Measurements from ENCODE around the gene ZNF100. TPM values are rescaled to one million over a fixed set of nuclear protein-coding genes. Genes with fewer than 3 reads are reported as not detected.
"Not testable (repeated sequence)": the region's sequence is repeated elsewhere in the genome, so short reads cannot be mapped to it uniquely, and the experiment has no call there.

The ZNF100 gene
- 10 to 100 TPM; 17.8 to 21.3 (median 17.9) TPM for polyA plus RNA-seq (ENCODE audit: insufficient read length in 3 of 3)

DNA sequence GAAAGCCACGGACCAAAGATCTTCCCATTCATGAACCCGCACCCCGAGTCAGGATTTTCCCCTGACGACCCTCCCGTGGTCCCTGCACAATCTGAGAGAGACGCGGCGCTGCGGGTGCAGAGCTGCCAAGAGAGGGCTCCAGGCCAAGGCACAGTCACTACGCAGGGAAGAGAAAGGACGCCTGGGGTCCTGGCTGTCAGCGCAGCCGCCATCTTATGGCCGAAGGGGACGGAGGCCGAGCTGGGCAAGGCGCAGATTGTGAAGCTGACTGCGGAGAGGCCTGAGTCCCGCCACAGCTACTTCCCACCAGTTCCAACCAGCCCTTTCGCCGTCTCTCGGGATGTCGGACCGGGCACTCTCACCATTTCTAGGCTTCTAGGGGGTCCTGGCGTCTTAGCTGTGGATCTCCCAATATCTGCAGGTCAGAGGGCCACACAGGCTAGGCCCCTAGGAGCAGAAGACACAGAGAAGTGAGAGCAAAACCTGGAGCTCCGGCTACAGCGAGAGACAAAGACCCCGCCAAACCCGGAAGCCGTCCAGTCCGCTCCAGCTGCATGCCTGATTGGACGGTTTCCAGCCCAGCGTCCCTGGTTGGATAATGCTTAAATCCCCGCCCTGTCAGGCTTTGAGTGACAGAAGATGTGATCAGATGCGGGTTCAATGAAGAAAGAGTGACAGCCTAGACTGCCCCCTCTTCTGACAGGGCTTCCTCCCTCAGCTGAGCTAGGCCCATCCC, at the start of gene ZNF100:
ZNF100 (minus strand) TSS at position 515 of the 736 bp plus-strand sequence; CDS start at position 365, 150 bp downstream.
- DNase-seq (ENCODE audit: low read depth in 3 of 3, low spot score in 2 of 3) = peak; percentile 89 to 93 (median 92)

DNA sequence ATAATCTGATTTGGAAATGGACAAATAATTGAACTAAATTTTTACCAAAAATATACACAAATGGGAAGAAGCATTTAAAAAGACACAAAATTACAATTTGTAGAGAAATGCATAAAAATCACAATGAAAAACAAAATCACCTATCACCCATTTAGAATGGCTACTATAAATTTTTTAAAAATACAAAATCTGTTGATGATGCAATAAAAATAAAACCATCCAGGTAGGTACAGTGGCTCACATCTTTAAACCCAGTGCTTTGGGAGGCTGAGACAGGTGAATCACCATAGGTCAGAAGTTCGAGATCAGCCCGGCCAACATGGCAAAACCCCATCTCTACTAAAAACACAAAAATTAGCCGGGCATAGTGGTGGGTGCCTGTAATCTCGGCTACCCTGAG, 45.1 kb upstream of the ZNF100 start:
- DNase-seq (ENCODE audit: low read depth in 3 of 3, low spot score in 2 of 3) = no peak

DNA sequence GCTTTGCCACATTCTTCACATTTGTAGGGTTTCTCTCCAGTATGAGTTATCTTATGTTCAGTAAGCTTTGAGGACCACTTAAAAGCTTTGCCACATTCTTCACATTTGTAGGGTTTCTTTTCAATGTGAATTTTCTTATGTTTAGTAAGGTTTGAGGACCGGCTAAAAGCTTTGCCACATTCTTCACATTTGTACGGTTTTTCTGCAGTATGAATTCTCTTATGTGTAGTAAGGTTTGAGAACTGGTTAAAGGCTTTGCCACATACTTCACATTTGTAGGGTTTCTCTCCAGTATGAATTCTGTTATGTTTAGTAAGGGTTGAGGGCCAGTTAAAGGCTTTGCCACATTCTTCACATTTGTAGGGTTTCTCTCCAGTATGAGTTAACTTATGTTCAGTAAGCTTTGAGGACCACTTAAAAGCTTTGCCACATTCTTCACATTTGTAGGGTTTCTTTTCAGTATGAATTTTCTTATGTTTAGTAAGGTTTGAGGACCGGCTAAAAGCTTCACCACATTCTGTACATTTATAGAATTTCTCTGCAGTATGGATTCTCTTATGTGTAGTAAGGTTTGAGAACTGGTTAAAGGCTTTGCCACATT, 41.1 kb upstream of the ZNF100 start:
- DNase-seq (ENCODE audit: low read depth in 3 of 3, low spot score in 2 of 3) = not testable (repeated sequence)

DNA sequence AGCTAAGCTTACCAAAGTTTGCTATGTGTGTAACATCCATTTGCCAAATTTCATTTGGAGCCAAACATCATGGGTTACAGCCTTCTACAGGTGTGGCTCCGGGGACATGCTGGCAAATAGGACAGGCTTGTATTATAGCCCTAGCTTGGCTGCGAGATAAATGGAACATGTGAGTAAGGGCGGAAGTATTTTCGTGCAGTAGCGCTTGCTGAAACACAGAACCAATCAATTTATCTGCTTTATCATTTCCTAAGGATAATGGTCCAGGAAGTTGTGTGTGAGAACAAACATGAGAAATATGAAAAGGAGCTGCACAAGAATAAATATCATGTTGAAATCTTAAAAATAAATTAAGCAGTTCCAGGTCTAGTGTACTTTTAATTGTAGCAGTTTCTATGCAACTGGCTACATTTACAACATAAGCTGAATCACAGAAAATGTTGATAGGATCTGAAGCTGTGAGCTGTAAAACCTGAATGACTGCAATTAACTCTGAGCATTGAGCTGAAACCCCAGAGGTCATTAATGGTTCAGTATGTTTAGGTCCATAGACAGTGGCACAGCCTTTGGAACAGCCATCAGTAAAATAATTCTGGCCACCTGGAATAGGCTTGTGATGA, 22.2 kb upstream of the ZNF100 start:
- DNase-seq (ENCODE audit: low read depth in 3 of 3, low spot score in 2 of 3) = peak in 2 of 3 donors; percentile 27 to 30

DNA sequence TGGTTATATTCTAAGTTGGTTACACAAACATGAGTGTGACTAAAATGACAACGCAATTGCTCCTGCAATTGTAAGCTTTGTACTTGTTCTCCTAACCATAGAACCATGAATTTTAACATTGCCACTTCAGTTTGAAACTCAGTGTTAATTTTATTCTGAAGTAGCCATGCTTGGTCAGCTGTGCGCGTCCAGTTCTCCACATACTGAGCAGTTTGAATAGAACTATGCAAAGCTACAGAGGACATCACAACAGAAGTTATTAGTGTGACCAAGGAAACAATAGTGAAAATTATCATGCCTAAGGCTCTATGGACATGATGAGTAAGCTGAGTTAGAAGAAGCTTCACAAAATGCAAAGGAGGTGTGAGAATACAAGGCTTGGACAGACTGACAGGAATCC, 19.6 kb upstream of the ZNF100 start:
- no peak for DNase-seq (ENCODE audit: low read depth in 3 of 3, low spot score in 2 of 3)

DNA sequence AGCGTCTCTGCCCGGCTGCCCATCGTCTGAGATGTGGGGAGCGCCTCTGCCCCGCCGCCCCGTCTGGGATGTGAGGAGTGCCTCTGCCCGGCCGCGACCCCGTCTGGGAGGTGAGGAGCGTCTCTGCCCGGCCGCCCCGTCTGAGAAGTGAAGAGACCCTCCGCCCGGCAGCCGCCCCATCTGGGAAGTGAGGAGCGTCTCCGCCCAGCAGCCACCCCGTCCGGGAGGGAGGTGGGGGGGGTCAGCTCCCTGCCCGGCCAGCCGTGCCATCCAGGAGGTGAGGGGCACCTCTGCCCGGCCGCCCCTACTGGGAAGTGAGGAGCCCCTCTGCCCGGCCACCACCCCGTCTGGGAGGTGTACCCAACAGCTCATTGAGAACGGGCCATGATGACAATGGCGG, 8.4 kb upstream of the ZNF100 start:
- DNase-seq (ENCODE audit: low read depth in 3 of 3, low spot score in 2 of 3) = not testable (repeated sequence)

DNA sequence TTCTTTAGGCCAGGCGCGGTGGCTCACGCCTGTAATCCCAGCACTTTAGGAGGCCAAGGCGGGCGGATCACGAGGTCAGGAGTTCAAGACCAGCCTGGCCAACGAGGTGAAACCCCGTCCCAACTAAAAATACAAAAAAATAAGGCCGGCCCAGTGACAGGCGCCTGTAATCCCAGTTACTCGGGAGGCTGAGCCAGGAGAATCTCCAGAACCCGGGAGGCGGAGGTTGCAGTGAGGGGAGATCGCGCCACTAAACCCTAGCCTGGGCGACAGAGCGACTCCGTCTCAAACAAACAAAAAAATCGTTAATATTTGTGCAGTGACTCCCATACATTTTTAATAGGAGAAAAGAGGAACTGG, 694 bp downstream of the ZNF100 start:
- DNase-seq (ENCODE audit: low read depth in 3 of 3, low spot score in 2 of 3) = not testable (repeated sequence)

DNA sequence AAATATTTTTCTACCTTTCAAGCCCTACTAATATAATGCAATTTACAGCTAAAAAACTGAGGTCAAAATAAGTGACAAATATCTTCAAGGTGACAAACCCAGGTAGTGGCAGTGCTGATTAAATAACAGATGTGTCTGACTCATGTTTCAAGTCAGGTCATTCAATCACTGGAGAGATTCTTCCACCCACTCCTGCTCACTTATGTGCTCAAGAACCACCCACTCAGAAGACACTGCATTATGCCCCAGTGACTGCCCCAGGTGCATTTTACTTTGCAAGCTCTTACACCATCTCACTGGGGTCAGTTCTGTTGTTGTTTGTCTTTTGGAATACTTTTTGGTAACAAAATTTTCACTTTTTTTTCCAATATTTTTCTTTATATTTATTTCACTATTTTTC, 2.2 kb downstream of the ZNF100 start:
- no peak for DNase-seq (ENCODE audit: low read depth in 3 of 3, low spot score in 2 of 3)

DNA sequence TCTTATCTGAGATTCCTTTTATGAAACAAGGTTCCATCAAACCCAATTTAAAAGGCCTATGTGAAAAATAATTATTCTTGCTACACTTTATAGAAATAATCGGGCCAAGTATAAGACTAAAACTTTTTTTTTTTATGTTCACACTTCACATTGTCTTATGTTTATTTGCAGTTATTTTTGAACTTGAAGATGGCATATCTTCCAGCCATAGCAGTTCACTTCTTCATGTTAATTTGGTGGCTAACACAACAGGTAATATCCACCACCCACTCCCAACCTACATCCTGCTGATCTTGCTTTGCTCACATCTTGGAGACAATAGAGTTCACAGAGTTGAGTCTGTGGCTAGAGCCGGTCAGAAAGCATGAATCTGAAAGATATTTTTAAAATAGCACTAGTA, 5.8 kb downstream of the ZNF100 start:
- DNase-seq (ENCODE audit: low read depth in 3 of 3, low spot score in 2 of 3) = not testable (repeated sequence)

DNA sequence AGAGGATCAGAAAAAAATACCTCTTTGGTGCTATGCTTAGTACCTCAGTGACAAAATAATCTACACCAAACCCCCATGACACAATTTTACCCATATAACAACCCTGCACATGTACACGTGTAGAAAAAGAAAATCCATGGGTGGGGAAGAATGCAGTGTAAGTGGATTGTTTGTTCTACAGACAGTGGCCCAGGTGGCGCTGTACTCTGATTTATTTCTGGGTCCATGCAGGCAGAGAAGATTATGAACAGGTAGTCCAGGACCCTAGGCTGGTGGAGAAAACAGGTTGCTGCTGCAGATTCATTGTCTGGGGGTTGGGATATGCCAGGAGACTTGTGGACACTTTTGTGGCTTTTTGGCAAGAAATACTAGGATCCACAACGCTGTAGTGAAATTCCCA, 9.1 kb downstream of the ZNF100 start:
- no peak for DNase-seq (ENCODE audit: low read depth in 3 of 3, low spot score in 2 of 3)

DNA sequence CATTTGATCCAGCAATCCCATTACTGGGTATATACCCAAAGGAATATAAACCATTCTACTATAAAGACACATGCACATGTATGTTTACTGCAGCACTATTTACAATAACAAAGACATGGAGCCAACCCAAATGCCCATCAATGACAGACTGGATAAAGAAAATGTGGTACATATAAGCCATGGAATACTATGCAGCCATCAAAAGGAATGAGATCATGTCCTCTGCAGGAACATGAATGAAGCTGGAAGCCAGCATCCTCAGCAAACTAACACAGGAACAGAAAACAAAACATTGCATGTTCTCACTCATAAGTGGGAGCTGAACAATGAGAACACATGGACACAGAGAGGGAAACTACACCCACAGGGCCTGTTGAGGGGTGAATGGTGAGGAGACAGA, 11.8 kb downstream of the ZNF100 start:
- DNase-seq (ENCODE audit: low read depth in 3 of 3, low spot score in 2 of 3) = not testable (repeated sequence)

DNA sequence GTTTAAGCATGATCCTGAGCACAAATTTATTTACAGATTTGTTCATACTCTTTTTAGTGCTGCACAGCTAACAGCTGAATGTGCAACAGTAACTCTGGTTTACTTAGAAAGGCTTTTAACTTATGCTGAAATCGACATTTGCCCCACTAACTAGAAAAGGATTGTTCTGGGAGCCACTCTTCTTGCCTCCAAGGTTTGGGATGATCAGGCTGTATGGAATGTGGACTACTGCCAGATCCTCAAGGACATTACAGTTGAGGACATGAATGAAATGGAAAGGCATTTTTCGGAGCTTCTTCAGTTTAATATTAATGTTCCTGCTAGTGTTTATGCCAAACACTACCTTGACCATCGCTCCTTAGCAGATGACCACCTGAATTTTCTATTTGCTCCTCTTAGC, 16.0 kb downstream of the ZNF100 start:
- DNase-seq (ENCODE audit: low read depth in 3 of 3, low spot score in 2 of 3) = no peak

DNA sequence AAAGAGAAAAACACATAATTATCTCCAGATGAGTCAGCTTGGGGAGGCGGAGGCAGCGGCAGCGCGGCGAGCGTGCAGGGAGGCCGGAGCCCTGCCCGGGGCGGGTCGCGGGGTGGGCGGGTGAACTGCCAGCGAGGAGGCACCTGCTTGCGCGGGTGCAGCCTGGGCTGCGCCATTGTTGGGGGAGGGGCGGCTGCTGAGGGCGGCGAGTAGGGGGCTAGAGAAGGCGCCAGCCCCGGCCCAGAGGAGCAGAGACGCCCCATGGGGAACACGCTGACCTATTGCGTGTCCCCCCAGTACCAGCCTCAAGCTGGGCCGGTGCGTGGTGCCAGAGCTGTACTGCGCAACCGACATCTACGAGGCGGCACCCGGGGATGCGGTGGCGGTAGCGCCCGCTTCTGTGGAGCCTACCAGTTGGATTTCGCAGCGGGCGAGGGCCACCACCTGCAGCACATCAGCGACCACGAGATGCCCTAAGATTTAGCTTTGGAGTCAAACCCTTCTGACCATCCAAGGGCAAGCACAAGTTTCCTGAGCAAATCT, 16.7 kb downstream of the ZNF100 start:
- no peak for DNase-seq (ENCODE audit: low read depth in 3 of 3, low spot score in 2 of 3)

DNA sequence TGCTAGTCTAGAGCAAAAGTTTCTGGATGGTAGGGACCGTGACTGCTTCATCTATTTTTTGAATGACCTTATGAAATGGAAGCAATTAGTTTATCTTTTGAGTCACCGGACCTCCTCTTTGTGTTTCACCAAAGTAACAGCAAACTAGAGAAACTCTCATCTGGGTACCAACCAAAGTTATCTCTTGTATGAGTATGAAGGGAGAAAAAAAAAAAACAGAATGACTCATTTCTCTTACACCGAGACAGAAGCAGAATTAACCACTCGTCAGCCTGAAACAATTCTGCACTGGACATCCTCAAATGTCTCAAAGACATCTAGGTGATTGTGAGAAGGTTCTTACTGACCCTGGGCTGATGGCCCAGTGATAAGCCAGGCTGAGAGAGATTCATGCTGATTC, 18.3 kb downstream of the ZNF100 start:
- no peak for DNase-seq (ENCODE audit: low read depth in 3 of 3, low spot score in 2 of 3)

DNA sequence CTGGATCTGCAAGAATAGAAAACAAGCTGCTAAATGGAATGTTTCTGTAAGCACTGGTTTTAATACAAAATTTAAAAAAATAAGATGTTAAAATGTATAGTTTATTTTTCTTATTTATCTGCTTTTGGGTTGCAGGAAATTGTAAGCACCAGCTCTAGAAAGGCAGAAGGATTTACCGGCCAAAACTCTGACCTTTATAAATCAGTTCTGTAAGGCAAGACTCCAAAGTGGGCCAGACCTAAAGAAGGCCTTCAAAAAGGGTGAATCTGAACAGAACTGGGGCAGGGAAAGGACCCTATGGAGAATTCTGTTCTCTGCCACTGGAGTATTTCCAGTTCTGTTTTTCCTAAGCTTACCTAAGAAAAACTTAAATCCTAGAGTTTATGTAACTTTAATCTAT, 19.3 kb downstream of the ZNF100 start:
- no peak for DNase-seq (ENCODE audit: low read depth in 3 of 3, low spot score in 2 of 3)

DNA sequence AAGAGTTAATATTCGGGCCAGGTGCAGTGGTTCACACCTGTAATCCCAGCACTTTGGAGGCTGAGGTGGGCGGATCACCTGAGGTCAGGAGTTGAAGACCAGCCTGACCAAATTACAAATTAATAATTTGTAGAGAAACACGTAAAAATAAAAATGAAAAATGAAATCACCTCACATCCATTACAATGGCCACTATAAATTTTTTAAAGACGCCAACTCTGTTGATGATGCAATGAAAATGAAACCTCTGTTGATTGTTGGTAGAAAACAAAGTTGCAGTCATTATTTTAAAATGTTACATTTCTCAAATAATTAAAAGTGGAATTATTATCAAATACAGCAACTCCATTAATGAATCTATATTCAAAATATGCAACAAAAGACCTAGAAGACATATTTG, 26.8 kb downstream of the ZNF100 start:
- no peak for DNase-seq (ENCODE audit: low read depth in 3 of 3, low spot score in 2 of 3)

DNA sequence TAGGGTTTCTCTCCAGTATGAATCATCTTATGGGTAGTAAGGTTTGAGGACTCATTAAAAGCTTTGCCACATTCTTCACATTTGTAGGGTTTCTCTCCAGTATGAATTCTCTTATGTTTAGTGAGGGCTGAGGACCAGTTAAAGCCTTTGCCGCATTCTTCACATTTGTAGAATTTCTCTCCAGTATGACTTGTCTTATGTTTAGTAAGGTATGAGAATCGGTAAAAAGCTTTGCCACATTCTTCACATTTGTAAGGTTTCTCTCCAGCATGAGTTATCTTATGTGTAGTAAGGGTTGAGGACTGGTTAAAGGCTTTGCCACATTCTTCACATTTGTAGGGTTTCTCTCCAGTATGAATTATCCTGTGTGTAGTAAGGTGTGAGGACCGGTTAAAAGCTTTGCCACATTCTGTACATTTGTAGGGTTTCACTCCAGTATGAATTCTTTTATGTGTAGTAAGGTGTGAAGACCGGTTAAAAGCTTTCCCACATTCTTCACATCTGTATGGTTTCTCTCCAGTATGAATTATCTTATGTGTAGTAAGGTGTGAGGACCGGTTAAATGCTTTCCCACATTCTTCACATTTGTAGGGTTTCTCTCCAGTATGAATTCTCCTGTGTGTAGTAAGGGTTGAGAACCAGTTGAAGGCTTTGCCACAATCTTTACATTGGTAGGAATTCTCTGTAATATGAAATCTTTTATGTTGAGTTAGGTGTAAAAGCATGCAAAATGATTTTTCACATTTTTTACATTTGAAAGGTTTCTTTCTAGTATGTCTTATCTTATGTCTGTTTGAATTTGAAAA, 40.2 kb downstream of the ZNF100 start:
- not testable (repeated sequence) for DNase-seq (ENCODE audit: low read depth in 3 of 3, low spot score in 2 of 3)

DNA sequence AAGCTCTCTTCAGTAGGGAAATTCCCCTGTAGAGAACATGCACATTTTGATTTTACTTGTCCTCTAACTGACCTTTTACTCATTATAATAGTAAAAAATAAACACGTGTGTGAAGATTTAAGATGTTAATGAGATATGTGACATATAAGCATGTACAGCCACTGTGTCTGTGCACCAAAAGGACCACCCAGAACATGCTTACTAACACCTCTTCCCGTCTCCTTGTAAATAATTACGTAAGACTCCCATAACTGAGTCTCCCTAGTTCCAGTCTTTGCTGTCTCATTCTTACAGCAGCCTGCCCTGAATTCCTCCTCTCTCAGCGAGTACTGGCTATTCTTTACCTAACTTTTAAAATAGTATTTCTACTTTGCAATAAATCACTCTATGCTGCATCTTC, 53.6 kb downstream of the ZNF100 start:
- DNase-seq (ENCODE audit: low read depth in 3 of 3, low spot score in 2 of 3) = no peak

DNA sequence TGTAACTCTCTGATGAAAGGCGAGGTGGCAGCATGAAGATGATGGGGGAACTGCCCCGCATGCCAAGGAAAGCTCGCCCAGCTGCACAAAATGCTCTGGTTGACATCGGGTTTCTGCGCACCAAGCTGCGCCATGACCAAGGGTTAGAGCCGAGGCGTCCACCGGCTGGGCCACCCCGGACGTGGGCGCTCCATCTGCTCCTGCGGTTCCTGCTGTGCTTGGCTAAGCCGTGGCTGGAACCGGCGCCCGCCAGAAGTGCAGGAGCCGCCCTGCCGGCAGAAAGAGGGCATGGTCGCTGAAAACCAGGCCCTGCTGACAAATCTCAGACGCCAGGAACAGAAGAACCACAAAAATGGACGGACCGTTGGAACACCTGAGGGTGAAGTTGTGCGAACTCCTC, 57.9 kb downstream of the ZNF100 start:
- DNase-seq (ENCODE audit: low read depth in 3 of 3, low spot score in 2 of 3) = no peak

DNA sequence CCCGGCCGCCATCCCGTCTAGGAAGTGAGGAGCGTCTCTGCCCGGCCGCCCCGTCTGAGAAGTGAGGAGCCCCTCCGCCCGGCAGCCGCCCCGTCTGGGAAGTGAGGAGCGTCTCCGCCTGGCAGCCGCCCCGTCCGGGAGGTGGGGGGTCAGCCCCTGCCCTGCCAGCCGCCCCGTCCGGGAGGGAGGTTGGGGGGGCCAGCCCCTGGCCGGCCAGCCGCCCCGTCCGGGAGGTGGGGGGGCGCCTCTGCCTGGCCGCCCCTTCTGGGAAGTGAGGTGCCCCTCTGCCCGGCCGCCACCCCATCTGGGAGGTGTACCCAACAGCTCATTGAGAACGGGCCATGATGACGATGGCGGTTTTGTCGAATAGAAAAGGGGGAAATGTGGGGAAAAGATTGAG, 59.5 kb downstream of the ZNF100 start:
- DNase-seq (ENCODE audit: low read depth in 3 of 3, low spot score in 2 of 3) = not testable (repeated sequence)

DNA sequence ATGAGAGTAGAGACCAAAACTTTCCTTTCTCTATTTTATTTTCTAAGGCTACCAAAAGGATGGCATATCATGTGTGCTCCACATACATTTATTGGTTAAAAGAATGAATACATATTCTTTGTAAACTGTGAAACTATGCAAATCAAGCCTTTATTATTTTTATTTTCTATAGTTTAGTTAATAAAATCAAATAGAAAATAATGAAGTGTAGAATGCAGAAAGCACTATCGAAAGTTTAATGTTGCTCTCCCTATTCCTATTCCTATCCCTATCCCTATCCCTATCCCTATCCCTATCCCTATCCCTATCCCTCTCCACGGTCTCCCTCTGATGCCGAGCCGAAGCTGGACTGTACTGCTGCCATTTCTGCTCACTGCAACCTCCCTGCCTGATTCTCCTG, 60.3 kb downstream of the ZNF100 start:
- DNase-seq (ENCODE audit: low read depth in 3 of 3, low spot score in 2 of 3) = no peak

All from right renal cortex interstitium (tissue), 3 donors.